Coronary artery (tissue), 2 donors: ENCODE results near the gene SSBP1.
"Not testable (repeated sequence)": the region's sequence is repeated elsewhere in the genome, so short reads cannot be mapped to it uniquely, and the experiment has no call there.

Source experiments
- DNase-seq: peaks from one replicate; pipeline ENCODE4 v3.0.0-alpha.2; 2017; ENCODE audit warnings: low spot score
- H3K27ac ChIP-seq, 2 donors: fragments of 200-600 bp; sonication (generic); one replicate each; pipeline ENCODE4 v1.5.1; 2016 to 2019
- H3K4me3 ChIP-seq: fragments of 200-600 bp; sonication (generic); 2 replicates; pipeline ENCODE4 v1.5.1; 2016; ENCODE audit warnings: mild to moderate bottlenecking, moderate library complexity
- CTCF ChIP-seq: fragments of 200-600 bp; sonication (generic); IDR thresholded peaks from one replicate; pipeline ENCODE4 v1.5.1; 2019; ENCODE audit warnings: antibody characterized with exemption

Gene SSBP1

GRCh38 chr7:141737836-141738591 is at the start of gene SSBP1:
Gene SSBP1 (plus strand): TSS chr7:141738358. CDS start chr7:141739167, 809 bp downstream.
- peak; percentile 94 for DNase-seq
- TF ChIP-seq CTCF: peak; percentile 54
- H3K4me3 ChIP-seq: peak within 1 kb of the TSS; percentile 88
- peak within 1 kb of the TSS; percentile 80 to 84 for H3K27ac ChIP-seq

- H3K4me3 ChIP-seq, H3K27ac ChIP-seq, DNase-seq: not testable (repeated sequence)
Observed at GRCh38 chr7:141689072-141689825, 48.9 kb upstream of the SSBP1 start.

- Histone ChIP-seq H3K4me3 (no peak overlapping the region), H3K27ac (no peak overlapping the region)
- TF ChIP-seq CTCF: no peak
- no peak for DNase-seq
Observed at GRCh38 chr7:141691540-141691939, 46.6 kb upstream of the SSBP1 start.

GRCh38 chr7:141691961-141692360 is 46.2 kb upstream of the SSBP1 start:
- TF ChIP-seq CTCF: no peak
- no peak for DNase-seq
- no peak overlapping the region for H3K4me3 ChIP-seq
- H3K27ac ChIP-seq: no peak overlapping the region

- H3K27ac ChIP-seq: no peak overlapping the region
- no peak for DNase-seq
- no peak for TF ChIP-seq CTCF
- H3K4me3 ChIP-seq: no peak overlapping the region
Observed at GRCh38 chr7:141693082-141693481, 45.1 kb upstream of the SSBP1 start.

GRCh38 chr7:141695803-141696289 is 42.3 kb upstream of the SSBP1 start:
- Histone ChIP-seq H3K4me3 (no peak overlapping the region), H3K27ac (no peak overlapping the region)
- no peak for TF ChIP-seq CTCF
- no peak for DNase-seq

GRCh38 chr7:141696348-141696747 is 41.8 kb upstream of the SSBP1 start:
- no peak overlapping the region for H3K27ac ChIP-seq
- TF ChIP-seq CTCF: no peak
- no peak for DNase-seq
- H3K4me3 ChIP-seq: no peak overlapping the region
